Central memory CD8-positive, alpha-beta T cell (primary cell): ENCODE data around the gene SLC24A3.
A peak's percentile ranks its signal among the peaks of the same experiment; 100 is the strongest.

ENCODE experiments used
- ATAC-seq: fragments of 150-1000 bp; cut with Tn5 transposase; replicated peaks from 2 replicates; pipeline ENCODE4 v1.10.0; 2022; ENCODE audit warnings: mild to moderate bottlenecking, moderate FRiP score, moderate number of reproducible peaks; ENCODE audit not compliant: poor library complexity, severe bottlenecking; ENCODE audit errors: extremely low read depth
- DNase-seq, 2 donors: peaks; one replicate each; pipeline ENCODE4 v3.0.0; 2021; ENCODE audit warnings: low spot score in 2 of 2
- H3K27ac Mint-ChIP-seq: one replicate; pipeline ENCODE4 v1.8.0; 2022; ENCODE audit warnings: low read depth, mild to moderate bottlenecking, moderate library complexity, mixed read lengths
- H3K27me3 Mint-ChIP-seq: one replicate; pipeline ENCODE4 v1.8.0; 2022; ENCODE audit warnings: mixed read lengths
- H3K36me3 Mint-ChIP-seq: one replicate; pipeline ENCODE4 v1.8.0; 2022; ENCODE audit warnings: mild to moderate bottlenecking, moderate library complexity, mixed read lengths; ENCODE audit not compliant: insufficient read depth
- H3K4me1 Mint-ChIP-seq: one replicate; pipeline ENCODE4 v1.8.0; 2022; ENCODE audit warnings: mixed read lengths
- H3K4me3 Mint-ChIP-seq: one replicate; pipeline ENCODE4 v1.8.0; 2022; ENCODE audit warnings: mild to moderate bottlenecking, moderate library complexity, mixed read lengths
- H3K9me3 Mint-ChIP-seq: one replicate; pipeline ENCODE4 v1.8.0; 2022; ENCODE audit warnings: mixed read lengths

The SLC24A3 gene

DNA sequence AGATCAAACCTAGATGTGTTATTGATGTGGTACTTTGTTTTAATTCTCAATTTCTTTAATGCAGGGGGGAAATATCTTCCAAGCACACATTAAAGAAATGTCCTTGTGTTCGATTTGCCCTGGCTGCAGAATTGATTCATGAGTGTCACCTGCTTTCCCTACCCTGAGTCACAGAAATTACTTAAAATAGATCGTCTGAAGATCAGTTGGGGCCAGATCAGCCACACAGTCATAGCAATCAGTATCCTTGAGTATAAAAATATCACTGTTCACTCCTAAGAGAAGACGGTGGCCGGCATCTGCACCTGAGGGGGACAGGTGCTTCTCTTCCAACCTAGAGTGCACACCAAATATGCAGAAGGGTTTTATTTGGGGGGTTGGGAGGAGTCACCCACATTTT lies 430.4 kb downstream of the SLC24A3 start:
- Mint-ChIP-seq H3K4me3 (no peak overlapping the region), H3K4me1 (no peaks in the 10 kb centered on the region), H3K27ac (no peak overlapping the region), H3K9me3 (no peaks in the 10 kb centered on the region), H3K27me3 (peaks cover 9% of the 10 kb centered on the region), H3K36me3 (no peaks in the 10 kb centered on the region)
- ATAC-seq (no peak), DNase-seq (no peak)

DNA sequence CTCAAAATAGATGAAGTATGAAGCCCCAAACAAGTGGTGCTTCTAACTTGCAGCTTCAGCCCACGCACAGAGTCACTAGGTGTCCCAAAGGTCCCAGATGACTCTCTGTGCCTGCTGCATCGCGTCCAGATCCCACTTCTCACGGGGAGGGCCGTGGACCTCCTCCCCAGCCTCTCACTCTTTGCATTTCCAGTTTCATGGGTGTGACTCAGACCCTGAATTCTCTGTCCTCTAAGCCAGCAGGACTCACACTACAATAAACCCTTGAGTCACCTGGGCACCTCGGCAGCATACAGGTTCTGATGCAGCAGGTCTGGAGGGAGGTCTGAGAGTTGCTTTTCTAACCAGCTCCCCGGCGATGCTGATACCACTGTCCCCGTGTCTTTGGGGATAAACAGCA lies 431.6 kb downstream of the SLC24A3 start:
- Mint-ChIP-seq H3K36me3 (no peaks in the 10 kb centered on the region), H3K27ac (no peak overlapping the region), H3K4me3 (no peak overlapping the region), H3K4me1 (no peaks in the 10 kb centered on the region), H3K27me3 (peaks cover 9% of the 10 kb centered on the region), H3K9me3 (no peaks in the 10 kb centered on the region)
- DNase-seq (no peak), ATAC-seq (no peak)

DNA sequence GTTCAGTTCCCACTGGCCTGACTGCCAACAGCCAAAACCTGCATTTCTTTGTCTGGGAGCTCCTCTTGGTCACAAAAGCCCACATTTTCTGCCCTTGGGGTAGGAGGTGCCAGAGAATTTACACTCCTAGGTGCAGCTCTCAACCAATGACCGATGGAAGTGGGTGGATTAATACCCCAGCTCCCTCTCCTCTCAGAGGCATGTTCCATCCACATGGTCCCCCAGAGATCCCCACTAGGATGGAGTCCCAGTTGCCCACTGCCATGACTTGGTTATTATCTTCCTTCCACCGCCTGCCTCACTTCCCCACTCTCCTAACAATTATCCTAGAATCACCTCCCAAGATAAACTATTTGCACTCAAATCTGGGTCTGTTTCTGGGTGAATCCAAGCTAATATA lies 434.5 kb downstream of the SLC24A3 start:
- DNase-seq, result no peak
- Mint-ChIP-seq H3K36me3 (no peaks in the 10 kb centered on the region), H3K9me3 (no peaks in the 10 kb centered on the region), H3K4me3 (no peak overlapping the region), H3K27me3 (peaks cover 9% of the 10 kb centered on the region), H3K4me1 (no peaks in the 10 kb centered on the region), H3K27ac (no peak overlapping the region)
- ATAC-seq, result no peak

DNA sequence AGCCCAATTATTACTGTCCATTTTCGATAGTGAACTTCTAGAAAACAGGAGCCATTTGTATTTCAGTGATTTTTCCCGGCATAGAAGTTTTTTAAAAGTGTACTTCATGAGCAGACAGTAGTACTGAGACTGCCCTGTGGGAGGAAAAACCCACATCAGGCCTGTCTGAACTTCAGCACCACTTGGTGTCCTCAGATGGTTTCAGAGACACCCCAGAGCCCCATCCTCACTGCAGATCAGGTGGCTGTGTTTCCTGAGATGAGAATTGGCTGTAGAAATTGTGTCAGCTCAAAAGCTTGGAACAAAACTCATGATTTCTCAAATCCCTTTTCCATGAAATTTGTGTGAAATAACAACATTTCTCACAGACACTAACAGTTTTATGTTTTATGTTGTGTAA lies 435.6 kb downstream of the SLC24A3 start:
- peaks cover 9% of the 10 kb centered on the region for H3K27me3 Mint-ChIP-seq
- no peak for ATAC-seq
- no peaks in the 10 kb centered on the region for H3K9me3 Mint-ChIP-seq
- no peak overlapping the region for H3K4me3 Mint-ChIP-seq
- DNase-seq, result no peak
- H3K27ac Mint-ChIP-seq, result no peak overlapping the region
- no peaks in the 10 kb centered on the region for H3K36me3 Mint-ChIP-seq
- no peaks in the 10 kb centered on the region for H3K4me1 Mint-ChIP-seq

DNA sequence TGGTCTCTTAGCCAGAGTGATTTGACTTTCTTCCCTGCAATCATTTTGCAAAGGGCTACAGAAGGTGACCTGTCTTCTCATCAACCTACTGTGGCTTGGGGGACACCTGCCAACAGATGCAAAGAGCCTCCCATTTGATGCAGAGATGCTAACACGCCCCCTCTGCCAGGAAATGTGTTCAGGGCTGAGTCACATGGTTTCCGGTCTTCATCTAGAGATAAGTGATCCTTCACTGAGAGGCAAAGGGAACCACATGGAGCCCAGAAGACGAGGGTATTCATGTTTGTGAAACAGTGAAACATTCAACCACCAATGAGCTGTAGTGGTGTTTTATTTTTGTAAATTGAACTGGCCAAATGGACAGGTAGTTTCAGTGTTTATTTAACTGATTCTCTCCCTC lies 436.6 kb downstream of the SLC24A3 start:
- Mint-ChIP-seq H3K9me3 (no peaks in the 10 kb centered on the region), H3K4me1 (no peaks in the 10 kb centered on the region), H3K36me3 (no peaks in the 10 kb centered on the region), H3K4me3 (no peak overlapping the region), H3K27ac (no peak overlapping the region), H3K27me3 (peaks cover 9% of the 10 kb centered on the region)
- no peak for DNase-seq
- ATAC-seq, result no peak

DNA sequence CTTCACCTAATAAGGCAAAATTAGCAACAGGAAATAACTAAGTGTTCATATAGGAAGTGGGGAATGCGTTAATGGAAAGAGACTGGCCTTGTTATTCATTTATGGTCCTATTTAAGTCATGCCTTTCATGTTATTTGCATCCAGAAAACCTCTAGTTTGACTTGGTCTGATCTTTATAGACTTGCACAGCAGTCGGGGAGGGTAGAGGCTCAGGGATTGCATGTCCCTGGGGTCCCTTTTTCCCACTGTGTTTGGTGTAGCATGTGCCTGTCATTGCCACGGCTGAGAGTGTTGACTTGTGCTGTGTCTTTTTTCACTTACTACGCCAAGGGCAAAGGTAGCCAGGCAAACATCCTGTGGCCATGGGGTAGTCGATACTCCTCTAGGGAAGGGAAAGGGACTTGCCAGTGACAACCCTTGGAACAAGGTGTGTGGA lies 440.2 kb downstream of the SLC24A3 start:
- no peaks in the 10 kb centered on the region for H3K36me3 Mint-ChIP-seq
- ATAC-seq (no peak), DNase-seq (no peak)
- no peak overlapping the region for H3K27ac Mint-ChIP-seq
- H3K4me1 Mint-ChIP-seq, result no peaks in the 10 kb centered on the region
- peaks cover 12% of the 10 kb centered on the region for H3K27me3 Mint-ChIP-seq
- H3K9me3 Mint-ChIP-seq, result no peaks in the 10 kb centered on the region
- no peak overlapping the region for H3K4me3 Mint-ChIP-seq

DNA sequence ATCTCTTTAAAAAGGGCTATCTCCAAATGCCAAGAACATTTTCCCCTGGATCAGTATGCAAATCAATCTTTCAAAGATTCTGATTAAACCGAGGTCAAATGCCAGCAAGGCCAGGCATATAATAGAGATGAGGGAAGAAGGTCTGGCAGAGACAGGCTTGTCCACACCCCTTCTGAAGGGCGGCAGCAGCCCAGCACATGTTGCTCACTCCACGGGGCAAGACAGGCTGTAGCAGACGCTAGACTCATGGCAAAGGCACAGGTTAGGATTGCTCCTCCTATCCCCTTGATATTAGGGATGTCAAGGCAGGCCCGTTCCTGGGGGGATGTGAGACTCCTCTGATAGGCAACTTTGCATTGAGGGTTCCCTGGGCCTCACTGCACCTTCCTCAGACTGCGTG lies 440.9 kb downstream of the SLC24A3 start:
- Mint-ChIP-seq H3K27me3 (peaks cover 19% of the 10 kb centered on the region), H3K27ac (no peak overlapping the region), H3K4me3 (no peak overlapping the region), H3K36me3 (no peaks in the 10 kb centered on the region), H3K9me3 (no peaks in the 10 kb centered on the region), H3K4me1 (no peaks in the 10 kb centered on the region)
- DNase-seq (no peak), ATAC-seq (no peak)

DNA sequence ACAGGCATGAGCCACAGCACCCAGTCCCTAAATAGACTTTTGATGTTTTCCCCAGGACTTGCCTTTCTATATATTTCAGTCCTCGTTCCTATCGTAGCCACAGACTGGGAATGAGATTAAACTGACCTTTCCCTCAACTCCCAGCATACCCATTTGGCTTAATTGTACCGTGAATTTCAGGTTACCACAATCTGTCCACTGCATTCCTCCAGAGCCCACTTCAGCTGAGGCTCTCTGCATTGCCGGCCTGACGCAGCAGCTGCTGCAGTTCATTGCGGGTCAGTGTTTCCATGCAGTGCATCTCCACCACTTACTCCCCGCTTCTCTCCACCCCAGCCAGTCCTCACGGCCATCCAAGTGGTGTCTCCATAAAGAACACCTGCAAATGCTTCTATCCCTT lies 442.5 kb downstream of the SLC24A3 start:
- Mint-ChIP-seq H3K27ac (no peak overlapping the region), H3K4me3 (no peak overlapping the region), H3K27me3 (peaks cover 34% of the 10 kb centered on the region), H3K4me1 (no peaks in the 10 kb centered on the region), H3K36me3 (no peaks in the 10 kb centered on the region), H3K9me3 (no peaks in the 10 kb centered on the region)
- no peak for DNase-seq
- no peak for ATAC-seq

DNA sequence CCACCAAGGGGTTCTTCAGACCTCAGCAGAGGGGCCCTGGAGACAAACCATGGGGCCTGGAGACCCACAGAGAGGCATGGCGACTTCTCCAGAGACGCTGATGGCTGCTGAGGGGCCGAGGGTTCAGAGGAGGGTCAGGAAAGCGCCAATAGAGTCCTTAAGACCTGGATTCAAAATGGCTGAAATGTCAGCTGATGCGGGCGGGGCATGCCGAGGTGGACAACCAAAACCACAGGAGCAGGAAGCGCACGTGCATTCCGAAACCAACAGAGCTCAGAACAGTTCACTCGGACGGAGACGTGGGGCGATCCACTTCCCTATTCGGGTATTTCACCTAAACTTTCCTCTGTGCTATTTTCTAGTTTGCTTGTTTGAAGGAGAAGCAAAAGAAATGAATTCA lies 445.7 kb downstream of the SLC24A3 start:
- Mint-ChIP-seq H3K4me3 (no peak overlapping the region), H3K27me3 (peaks cover 62% of the 10 kb centered on the region), H3K9me3 (no peaks in the 10 kb centered on the region), H3K36me3 (no peaks in the 10 kb centered on the region), H3K27ac (no peak overlapping the region), H3K4me1 (no peaks in the 10 kb centered on the region)
- no peak for ATAC-seq
- no peak for DNase-seq

DNA sequence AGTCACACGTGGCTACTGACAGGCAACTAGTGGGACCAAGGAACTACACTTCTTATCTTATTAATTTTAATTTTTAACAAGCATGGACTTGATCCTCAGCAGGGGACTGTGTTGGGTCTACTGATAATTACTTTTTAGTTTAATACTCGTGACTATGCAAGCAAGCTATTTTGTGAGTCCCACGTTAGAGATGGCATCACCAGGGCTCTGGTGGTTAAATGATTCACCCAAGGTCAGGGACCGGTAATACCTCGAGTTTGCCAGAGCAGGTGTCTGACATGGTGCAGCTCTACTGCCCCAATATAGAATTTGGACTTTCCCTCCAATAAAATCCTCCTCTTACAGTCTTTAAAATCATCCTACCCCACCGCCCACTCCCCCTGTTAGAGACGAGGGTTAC lies 447.0 kb downstream of the SLC24A3 start:
- Mint-ChIP-seq H3K27ac (no peak overlapping the region), H3K9me3 (no peaks in the 10 kb centered on the region), H3K4me3 (no peak overlapping the region), H3K27me3 (peaks cover 75% of the 10 kb centered on the region), H3K4me1 (peaks cover 5% of the 10 kb centered on the region), H3K36me3 (no peaks in the 10 kb centered on the region)
- no peak for ATAC-seq
- no peak for DNase-seq

DNA sequence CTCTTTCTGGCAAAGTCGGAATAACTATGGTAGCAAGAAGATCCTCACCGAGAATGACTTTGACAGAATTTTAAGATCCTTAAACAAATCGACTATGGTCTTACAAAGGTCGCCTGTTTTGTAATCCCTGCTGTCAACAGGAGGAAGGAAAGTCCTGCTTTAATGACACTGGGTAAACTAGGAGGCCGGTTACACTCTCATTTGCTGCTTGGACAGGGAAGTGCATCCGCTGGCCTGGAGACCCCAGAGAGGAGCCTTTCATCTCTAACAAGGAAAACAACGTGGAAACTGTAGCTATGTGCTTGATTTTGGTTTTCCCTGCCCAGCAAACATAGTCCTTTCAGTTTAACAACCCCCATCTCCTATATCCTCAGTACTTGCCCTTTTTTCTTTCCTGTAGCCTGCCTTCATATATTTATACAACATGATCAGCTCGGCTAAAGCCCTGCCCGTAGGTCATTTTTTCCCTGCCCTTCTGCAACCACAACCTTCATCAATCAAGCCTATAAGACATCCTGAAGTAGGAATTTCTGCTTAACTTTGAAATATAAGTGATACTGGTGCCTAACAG lies 448.5 kb downstream of the SLC24A3 start:
- DNase-seq (no peak), ATAC-seq (no peak)
- no peaks in the 10 kb centered on the region for H3K36me3 Mint-ChIP-seq
- no peaks in the 10 kb centered on the region for H3K9me3 Mint-ChIP-seq
- H3K4me3 Mint-ChIP-seq, result no peak overlapping the region
- H3K27me3 Mint-ChIP-seq, result peaks cover 69% of the 10 kb centered on the region
- H3K4me1 Mint-ChIP-seq, result peaks cover 5% of the 10 kb centered on the region
- no peak overlapping the region for H3K27ac Mint-ChIP-seq

DNA sequence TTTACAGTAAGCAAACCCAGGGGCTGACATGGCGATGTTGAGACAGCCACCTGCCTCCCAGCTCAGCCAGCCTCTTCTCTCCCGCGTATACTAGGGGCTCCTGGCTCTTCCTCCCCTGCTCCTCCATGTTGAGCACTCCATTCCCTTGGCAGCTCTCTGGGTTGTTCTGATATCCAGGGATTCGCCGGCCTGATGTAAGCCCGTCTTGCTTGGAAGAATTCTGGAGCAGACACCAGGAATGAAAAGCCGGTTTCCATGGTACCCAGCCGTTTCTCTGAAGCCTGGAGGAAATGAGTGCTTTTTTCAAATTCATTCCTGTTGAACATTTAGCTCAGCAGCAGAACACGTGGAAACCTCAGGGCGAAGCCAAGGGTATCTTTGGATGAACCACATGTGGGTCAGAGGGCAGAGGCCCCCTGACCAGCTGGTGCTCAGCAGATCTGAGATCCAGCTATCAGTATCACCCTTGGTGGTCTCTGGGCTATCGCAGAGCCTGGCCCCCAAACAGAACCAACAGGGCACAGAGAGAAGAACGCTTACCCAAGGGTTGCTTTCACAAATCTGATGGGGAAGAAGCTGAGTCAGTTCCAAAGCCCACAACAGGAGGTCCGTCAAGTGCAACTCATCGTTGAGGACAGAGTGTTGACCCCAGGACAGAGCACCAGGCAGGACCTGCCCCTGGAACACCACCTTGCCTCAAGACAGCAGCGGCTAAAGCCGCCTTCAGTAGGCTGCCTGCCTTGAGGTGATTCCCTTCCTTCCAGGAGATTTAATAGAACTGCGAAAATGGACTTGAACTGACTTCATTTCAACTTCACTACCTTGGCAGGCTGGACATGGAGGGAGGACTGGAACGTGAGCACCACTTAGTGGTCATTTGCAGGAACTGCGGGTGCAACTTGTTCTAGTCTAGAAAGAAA lies 449.5 kb downstream of the SLC24A3 start:
- Mint-ChIP-seq H3K4me3 (no peak overlapping the region), H3K36me3 (no peaks in the 10 kb centered on the region), H3K27ac (no peak overlapping the region), H3K9me3 (no peaks in the 10 kb centered on the region), H3K4me1 (peaks cover 5% of the 10 kb centered on the region), H3K27me3 (peaks cover 77% of the 10 kb centered on the region)
- ATAC-seq (no peak), DNase-seq (peak in 1 of 2 donors; percentile 18)

DNA sequence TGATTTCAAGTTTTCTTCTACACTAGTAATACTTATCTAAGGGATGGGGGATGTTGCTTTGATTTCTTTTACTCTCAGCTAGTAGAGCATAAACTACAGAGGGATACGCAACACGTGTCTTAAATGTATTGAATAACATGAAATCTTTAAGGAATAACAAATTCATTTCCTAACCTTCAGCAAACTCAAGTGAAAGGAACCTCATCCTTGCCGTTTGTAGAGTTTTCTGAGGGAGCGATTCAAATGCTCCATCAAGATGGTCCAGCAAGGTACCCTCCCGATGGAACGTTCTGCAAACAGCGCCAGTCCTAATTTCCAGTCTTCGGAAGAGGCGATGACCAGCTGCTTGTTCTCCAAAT lies 450.2 kb downstream of the SLC24A3 start:
- Mint-ChIP-seq H3K36me3 (no peaks in the 10 kb centered on the region), H3K9me3 (no peaks in the 10 kb centered on the region), H3K27ac (no peak overlapping the region), H3K4me1 (peaks cover 5% of the 10 kb centered on the region), H3K4me3 (no peak overlapping the region), H3K27me3 (peaks cover 73% of the 10 kb centered on the region)
- DNase-seq (no peak), ATAC-seq (no peak)
